Measurements from ENCODE around the gene CLDND2. TPM values are rescaled to one million over a fixed set of nuclear protein-coding genes. Genes with fewer than 3 reads are reported as not detected.

The CLDND2 gene
- polyA plus RNA-seq, 1 of the 3 experiments (the other 2 are of a cell fraction): 0.26 TPM

- H3K36me3 ChIP-seq (replicated peaks in 1 of 2; ENCODE audit: control insufficient read depth in 1 of 2, insufficient read depth in 2 of 2, low read length in 1 of 2): no peaks in the 10 kb centered on the region
- no peak overlapping the region for H3K4me2 ChIP-seq
- H3F3A ChIP-seq (replicated peaks; ENCODE audit: insufficient read depth): peaks cover 7% of the 10 kb centered on the region
- POLR2A ChIA-PET: no interaction called here
- H3K4me3 ChIP-seq (ENCODE audit: low read depth in 2 of 2, low read length in 1 of 2): no peak overlapping the region
- DNase-seq: no peak
- no peaks in the 10 kb centered on the region for H4K20me1 ChIP-seq (ENCODE audit: insufficient read depth)
- no peaks in the 10 kb centered on the region for H3K27me3 ChIP-seq (ENCODE audit: insufficient read depth)
- H3K9ac ChIP-seq: no peak overlapping the region
- TF ChIP-seq CHD2 (IDR thresholded peaks at IDR 0.05; ENCODE audit: low read length, partially characterized antibody): no peak
- TF ChIP-seq YY1 (IDR thresholded peaks at IDR 0.05; ENCODE audit: low read depth): no peak
- TF ChIP-seq FOXJ3 (CRISPR knock-in tag; IDR thresholded peaks at IDR 0.05): no peak
- TF ChIP-seq POLR2AphosphoS5 (IDR thresholded peaks at IDR 0.05; ENCODE audit: low read depth, low read length): no peak
- TF ChIP-seq, protein P1, sequence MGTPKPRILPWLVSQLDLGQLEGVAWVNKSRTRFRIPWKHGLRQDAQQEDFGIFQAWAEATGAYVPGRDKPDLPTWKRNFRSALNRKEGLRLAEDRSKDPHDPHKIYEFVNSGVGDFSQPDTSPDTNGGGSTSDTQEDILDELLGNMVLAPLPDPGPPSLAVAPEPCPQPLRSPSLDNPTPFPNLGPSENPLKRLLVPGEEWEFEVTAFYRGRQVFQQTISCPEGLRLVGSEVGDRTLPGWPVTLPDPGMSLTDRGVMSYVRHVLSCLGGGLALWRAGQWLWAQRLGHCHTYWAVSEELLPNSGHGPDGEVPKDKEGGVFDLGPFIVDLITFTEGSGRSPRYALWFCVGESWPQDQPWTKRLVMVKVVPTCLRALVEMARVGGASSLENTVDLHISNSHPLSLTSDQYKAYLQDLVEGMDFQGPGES (IDR thresholded peaks at IDR 0.05; ENCODE audit: low read depth, low read length): no peak
- TF ChIP-seq, protein P2, sequence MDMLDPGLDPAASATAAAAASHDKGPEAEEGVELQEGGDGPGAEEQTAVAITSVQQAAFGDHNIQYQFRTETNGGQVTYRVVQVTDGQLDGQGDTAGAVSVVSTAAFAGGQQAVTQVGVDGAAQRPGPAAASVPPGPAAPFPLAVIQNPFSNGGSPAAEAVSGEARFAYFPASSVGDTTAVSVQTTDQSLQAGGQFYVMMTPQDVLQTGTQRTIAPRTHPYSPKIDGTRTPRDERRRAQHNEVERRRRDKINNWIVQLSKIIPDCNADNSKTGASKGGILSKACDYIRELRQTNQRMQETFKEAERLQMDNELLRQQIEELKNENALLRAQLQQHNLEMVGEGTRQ (IDR thresholded peaks at IDR 0.05; ENCODE audit: borderline replicate concordance, low read depth, low read length): no peak
- TF ChIP-seq NFIC (IDR thresholded peaks at IDR 0.05; ENCODE audit: borderline replicate concordance): no peak
- TF ChIP-seq SIN3A (IDR thresholded peaks at IDR 0.05; ENCODE audit: borderline replicate concordance, low read depth, low read length): no peak
- TF ChIP-seq REST (IDR thresholded peaks at IDR 0.05; ENCODE audit: low read depth, low read length): no peak
- no peak for TF ChIP-seq FOSL2 (IDR thresholded peaks at IDR 0.05; ENCODE audit: borderline replicate concordance, low read depth)
- no peak for TF ChIP-seq SMC3 (IDR thresholded peaks at IDR 0.05; ENCODE audit: low read depth, low read length)
- CTCF ChIA-PET: interaction anchor here (1.5 kb wide), 1 partner anchor 36 kb away, joined by 3 read pairs; no protein-coding TSS in a partner anchor
- H2AFZ ChIP-seq (ENCODE audit: low read depth): no peak overlapping the region
- H3K4me1 ChIP-seq (ENCODE audit: control insufficient read depth in 1 of 2, insufficient read depth in 2 of 2, low read depth in 1 of 2, low read length in 1 of 2): peaks cover 6 to 14% of the 10 kb centered on the region in 2 experiments; a peak in 3 of 4 replicates
- H3K9me3 ChIP-seq: no peaks in the 10 kb centered on the region
- H3K79me2 ChIP-seq (ENCODE audit: insufficient read depth): peaks cover 6% of the 10 kb centered on the region
- no peaks in the 10 kb centered on the region for H3K9me2 ChIP-seq
- 93% methylated on average over 13 of the region's 13 CpGs for WGBS (ENCODE audit: low lambda C conversion rate)
- no peak overlapping the region for H3K27ac ChIP-seq (ENCODE audit: low read depth in 2 of 2, low read length in 1 of 2)
These were observed 7.6 kb downstream of the CLDND2 start for GRCh38 chr19:51361239-51361638.
